Activated naive CD8-positive, alpha-beta T cell treated with anti-CD3 and anti-CD28 coated beads, Interleukin-2, amount 10 ng/mL, durations not matched to agents 7 days and 5 days (primary cell): ENCODE data around the gene ABI2. TPM values are rescaled to one million over a fixed set of nuclear protein-coding genes. Genes with fewer than 3 reads are reported as not detected.

Experiments
- ATAC-seq: fragments of 150-1000 bp; cut with Tn5 transposase; one replicate; pipeline ENCODE4 v1.10.0; 2021; ENCODE audit warnings: low read depth, moderate library complexity
- POLR2A ChIA-PET: fragments of 350-600 bp; sonication (Branson Sonifier 250); formaldehyde crosslinking; loops from one replicate; lab custom pipeline; 2021; ENCODE audit warnings: antibody characterized with exemption; lab: Charles Lee
- DNase-seq: peaks from one replicate; pipeline ENCODE4 v3.0.0; 2021
- H3K27ac Mint-ChIP-seq: one replicate; pipeline ENCODE4 v1.8.0; 2022; ENCODE audit warnings: mild to moderate bottlenecking, mixed read lengths
- H3K27me3 Mint-ChIP-seq: one replicate; pipeline ENCODE4 v1.8.0; 2022; ENCODE audit warnings: mild to moderate bottlenecking, moderate library complexity, mixed read lengths
- H3K36me3 Mint-ChIP-seq: one replicate; pipeline ENCODE4 v1.8.0; 2021; ENCODE audit warnings: mild to moderate bottlenecking, mixed read lengths
- H3K4me1 Mint-ChIP-seq: one replicate; pipeline ENCODE4 v1.8.0; 2021; ENCODE audit warnings: mixed read lengths
- H3K4me3 Mint-ChIP-seq: one replicate; pipeline ENCODE4 v1.8.0; 2022; ENCODE audit warnings: mild to moderate bottlenecking, moderate library complexity, mixed read lengths
- H3K9me3 Mint-ChIP-seq: one replicate; pipeline ENCODE4 v1.8.0; 2021; ENCODE audit warnings: mixed read lengths
- total RNA-seq, 2 experiments: library from RNA; stranded (reverse); gene quantifications; one replicate each; pipeline ENCODE4 v1.2.3, GENCODE V29; 2021

ABI2 gene
- total RNA-seq, 2 experiments from 2014 or later: 39.9 to 44.6 TPM

GRCh38 chr2:203446071-203446481 is 117.9 kb downstream of the ABI2 start:
- Mint-ChIP-seq H3K36me3 (no peaks in the 10 kb centered on the region), H3K9me3 (no peaks in the 10 kb centered on the region), H3K4me3 (no peak overlapping the region), H3K27ac (no peak overlapping the region), H3K4me1 (peaks cover 10% of the 10 kb centered on the region), H3K27me3 (no peaks in the 10 kb centered on the region)
- ATAC-seq (no peak), DNase-seq (no peak)
- POLR2A ChIA-PET: interaction anchor here (0.6 kb wide), 1 partner anchor 51 kb away, joined by 3 read pairs; no protein-coding TSS in a partner anchor

- H3K36me3 Mint-ChIP-seq: no peaks in the 10 kb centered on the region
- no peak overlapping the region for H3K4me3 Mint-ChIP-seq
- H3K27ac Mint-ChIP-seq: no peak overlapping the region
- no peaks in the 10 kb centered on the region for H3K27me3 Mint-ChIP-seq
- ATAC-seq (no peak), DNase-seq (no peak)
- no peaks in the 10 kb centered on the region for H3K9me3 Mint-ChIP-seq
- POLR2A ChIA-PET: interaction anchor here (0.6 kb wide), 1 partner anchor 51 kb away, joined by 3 read pairs; no protein-coding TSS in a partner anchor
- H3K4me1 Mint-ChIP-seq: peaks cover 10% of the 10 kb centered on the region
These were observed 118.6 kb downstream of the ABI2 start for GRCh38 chr2:203446780-203447179.

GRCh38 chr2:203450561-203450960 is 122.4 kb downstream of the ABI2 start:
- DNase-seq: no peak
- no peaks in the 10 kb centered on the region for H3K36me3 Mint-ChIP-seq
- H3K4me3 Mint-ChIP-seq: no peak overlapping the region
- H3K27me3 Mint-ChIP-seq: no peaks in the 10 kb centered on the region
- H3K27ac Mint-ChIP-seq: no peak overlapping the region
- peaks cover 9% of the 10 kb centered on the region for H3K4me1 Mint-ChIP-seq
- ATAC-seq: no peak
- H3K9me3 Mint-ChIP-seq: no peaks in the 10 kb centered on the region
- POLR2A ChIA-PET: no interaction called here

GRCh38 chr2:203451011-203451410 is 122.8 kb downstream of the ABI2 start:
- no peak overlapping the region for H3K4me3 Mint-ChIP-seq
- no peak overlapping the region for H3K27ac Mint-ChIP-seq
- DNase-seq (no peak), ATAC-seq (no peak)
- POLR2A ChIA-PET: no interaction called here
- no peaks in the 10 kb centered on the region for H3K36me3 Mint-ChIP-seq
- H3K4me1 Mint-ChIP-seq: peaks cover 7% of the 10 kb centered on the region
- H3K9me3 Mint-ChIP-seq: no peaks in the 10 kb centered on the region
- no peaks in the 10 kb centered on the region for H3K27me3 Mint-ChIP-seq

GRCh38 chr2:203451689-203452088 is 123.5 kb downstream of the ABI2 start:
- DNase-seq: no peak
- POLR2A ChIA-PET: no interaction called here
- Mint-ChIP-seq H3K27ac (no peak overlapping the region), H3K36me3 (no peaks in the 10 kb centered on the region), H3K4me3 (no peak overlapping the region), H3K4me1 (peaks cover 3% of the 10 kb centered on the region), H3K9me3 (no peaks in the 10 kb centered on the region), H3K27me3 (no peaks in the 10 kb centered on the region)
- ATAC-seq: no peak

GRCh38 chr2:203453858-203454451 is 125.8 kb downstream of the ABI2 start:
- DNase-seq (no peak), ATAC-seq (no peak)
- POLR2A ChIA-PET: no interaction called here
- Mint-ChIP-seq H3K27me3 (no peaks in the 10 kb centered on the region), H3K4me1 (peaks cover 1% of the 10 kb centered on the region), H3K9me3 (no peaks in the 10 kb centered on the region), H3K27ac (no peak overlapping the region), H3K4me3 (no peak overlapping the region), H3K36me3 (no peaks in the 10 kb centered on the region)

GRCh38 chr2:203455209-203455608 is 127.0 kb downstream of the ABI2 start:
- H3K27me3 Mint-ChIP-seq: no peaks in the 10 kb centered on the region
- DNase-seq (no peak), ATAC-seq (no peak)
- H3K36me3 Mint-ChIP-seq: no peaks in the 10 kb centered on the region
- peaks cover 1% of the 10 kb centered on the region for H3K4me1 Mint-ChIP-seq
- no peaks in the 10 kb centered on the region for H3K9me3 Mint-ChIP-seq
- no peak overlapping the region for H3K27ac Mint-ChIP-seq
- no peak overlapping the region for H3K4me3 Mint-ChIP-seq
- POLR2A ChIA-PET: no interaction called here

GRCh38 chr2:203461746-203462145 is 133.6 kb downstream of the ABI2 start:
- H3K36me3 Mint-ChIP-seq: no peaks in the 10 kb centered on the region
- no peak overlapping the region for H3K27ac Mint-ChIP-seq
- peaks cover 2% of the 10 kb centered on the region for H3K4me1 Mint-ChIP-seq
- peaks cover 15% of the 10 kb centered on the region for H3K27me3 Mint-ChIP-seq
- no peak overlapping the region for H3K4me3 Mint-ChIP-seq
- POLR2A ChIA-PET: no interaction called here
- no peak for DNase-seq
- no peak for ATAC-seq
- H3K9me3 Mint-ChIP-seq: no peaks in the 10 kb centered on the region

- POLR2A ChIA-PET: no interaction called here
- ATAC-seq (no peak), DNase-seq (no peak)
- Mint-ChIP-seq H3K4me1 (peaks cover 2% of the 10 kb centered on the region), H3K36me3 (no peaks in the 10 kb centered on the region), H3K27me3 (peaks cover 15% of the 10 kb centered on the region), H3K4me3 (no peak overlapping the region), H3K9me3 (no peaks in the 10 kb centered on the region), H3K27ac (no peak overlapping the region)
These were observed 134.1 kb downstream of the ABI2 start for GRCh38 chr2:203462308-203462707.

- Mint-ChIP-seq H3K27me3 (peaks cover 15% of the 10 kb centered on the region), H3K9me3 (no peaks in the 10 kb centered on the region), H3K27ac (no peak overlapping the region), H3K4me3 (no peak overlapping the region), H3K36me3 (no peaks in the 10 kb centered on the region), H3K4me1 (peaks cover 2% of the 10 kb centered on the region)
- POLR2A ChIA-PET: no interaction called here
- DNase-seq: no peak
- ATAC-seq: no peak
These were observed 135.1 kb downstream of the ABI2 start for GRCh38 chr2:203463266-203463678.

- ATAC-seq (no peak), DNase-seq (no peak)
- Mint-ChIP-seq H3K4me3 (no peak overlapping the region), H3K9me3 (no peaks in the 10 kb centered on the region), H3K27me3 (peaks cover 19% of the 10 kb centered on the region), H3K36me3 (no peaks in the 10 kb centered on the region), H3K27ac (no peak overlapping the region), H3K4me1 (no peaks in the 10 kb centered on the region)
- POLR2A ChIA-PET: no interaction called here
These were observed 141.4 kb downstream of the ABI2 start for GRCh38 chr2:203469546-203469945.

- POLR2A ChIA-PET: no interaction called here
- Mint-ChIP-seq H3K9me3 (no peaks in the 10 kb centered on the region), H3K36me3 (no peaks in the 10 kb centered on the region), H3K27me3 (peaks cover 16% of the 10 kb centered on the region), H3K4me3 (no peak overlapping the region), H3K4me1 (no peaks in the 10 kb centered on the region), H3K27ac (no peak overlapping the region)
- no peak for ATAC-seq
- no peak for DNase-seq
These were observed 142.2 kb downstream of the ABI2 start for GRCh38 chr2:203470371-203470770.

- Mint-ChIP-seq H3K4me1 (no peaks in the 10 kb centered on the region), H3K27ac (no peak overlapping the region), H3K4me3 (no peak overlapping the region), H3K27me3 (peaks cover 13% of the 10 kb centered on the region), H3K9me3 (no peaks in the 10 kb centered on the region), H3K36me3 (no peaks in the 10 kb centered on the region)
- POLR2A ChIA-PET: no interaction called here
- ATAC-seq (no peak), DNase-seq (no peak)
These were observed 143.1 kb downstream of the ABI2 start for GRCh38 chr2:203471323-203471722.

GRCh38 chr2:203476881-203477280 is 148.7 kb downstream of the ABI2 start:
- no peak for ATAC-seq
- no peak overlapping the region for H3K4me3 Mint-ChIP-seq
- POLR2A ChIA-PET: no interaction called here

More at GRCh38 chr2:203476881-203477280, 148.7 kb downstream of the ABI2 start:
- DNase-seq: no peak
- Mint-ChIP-seq H3K27me3 (no peaks in the 10 kb centered on the region), H3K36me3 (no peaks in the 10 kb centered on the region), H3K4me1 (no peaks in the 10 kb centered on the region), H3K27ac (no peak overlapping the region), H3K9me3 (no peaks in the 10 kb centered on the region)
